Measurements from ENCODE around the gene FOXA2.

FOXA2 gene

GRCh38 chr20:22546344-22546743 lies 38.0 kb downstream of the FOXA2 start:
- TF ChIP-seq, protein P1, sequence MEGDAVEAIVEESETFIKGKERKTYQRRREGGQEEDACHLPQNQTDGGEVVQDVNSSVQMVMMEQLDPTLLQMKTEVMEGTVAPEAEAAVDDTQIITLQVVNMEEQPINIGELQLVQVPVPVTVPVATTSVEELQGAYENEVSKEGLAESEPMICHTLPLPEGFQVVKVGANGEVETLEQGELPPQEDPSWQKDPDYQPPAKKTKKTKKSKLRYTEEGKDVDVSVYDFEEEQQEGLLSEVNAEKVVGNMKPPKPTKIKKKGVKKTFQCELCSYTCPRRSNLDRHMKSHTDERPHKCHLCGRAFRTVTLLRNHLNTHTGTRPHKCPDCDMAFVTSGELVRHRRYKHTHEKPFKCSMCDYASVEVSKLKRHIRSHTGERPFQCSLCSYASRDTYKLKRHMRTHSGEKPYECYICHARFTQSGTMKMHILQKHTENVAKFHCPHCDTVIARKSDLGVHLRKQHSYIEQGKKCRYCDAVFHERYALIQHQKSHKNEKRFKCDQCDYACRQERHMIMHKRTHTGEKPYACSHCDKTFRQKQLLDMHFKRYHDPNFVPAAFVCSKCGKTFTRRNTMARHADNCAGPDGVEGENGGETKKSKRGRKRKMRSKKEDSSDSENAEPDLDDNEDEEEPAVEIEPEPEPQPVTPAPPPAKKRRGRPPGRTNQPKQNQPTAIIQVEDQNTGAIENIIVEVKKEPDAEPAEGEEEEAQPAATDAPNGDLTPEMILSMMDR (IDR thresholded peaks at IDR 0.05; ENCODE audit: extremely low read depth, missing control alignments): no peak
- DNase-seq (ENCODE audit: low spot score): no peak

GRCh38 chr20:22545045-22545444 lies 39.3 kb downstream of the FOXA2 start:
- TF ChIP-seq, protein P1 (IDR thresholded peaks at IDR 0.05; ENCODE audit: extremely low read depth, missing control alignments): no peak
- DNase-seq (ENCODE audit: low spot score): no peak

DNA sequence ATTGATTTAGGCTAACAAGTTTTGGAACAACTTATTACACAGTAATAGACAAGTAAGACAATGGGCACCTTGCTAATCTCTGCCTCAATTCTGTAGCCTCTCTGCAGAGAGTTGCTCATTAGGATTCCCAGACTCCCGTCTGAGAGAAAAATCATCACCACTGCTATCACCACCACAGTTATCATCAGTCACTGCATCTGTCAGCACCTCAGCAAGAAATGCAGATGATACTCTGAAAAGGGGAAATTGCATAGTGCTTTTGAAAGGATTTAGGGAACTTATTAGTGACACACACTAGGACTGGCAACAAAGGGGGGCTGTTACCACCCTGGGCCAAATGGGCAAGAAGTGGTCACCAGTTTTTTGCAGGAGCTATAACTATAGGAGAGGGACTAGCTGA lies 39.9 kb downstream of the FOXA2 start:
- DNase-seq (ENCODE audit: low spot score): no peak
- TF ChIP-seq, protein P1 (IDR thresholded peaks at IDR 0.05; ENCODE audit: extremely low read depth, missing control alignments): no peak

DNA sequence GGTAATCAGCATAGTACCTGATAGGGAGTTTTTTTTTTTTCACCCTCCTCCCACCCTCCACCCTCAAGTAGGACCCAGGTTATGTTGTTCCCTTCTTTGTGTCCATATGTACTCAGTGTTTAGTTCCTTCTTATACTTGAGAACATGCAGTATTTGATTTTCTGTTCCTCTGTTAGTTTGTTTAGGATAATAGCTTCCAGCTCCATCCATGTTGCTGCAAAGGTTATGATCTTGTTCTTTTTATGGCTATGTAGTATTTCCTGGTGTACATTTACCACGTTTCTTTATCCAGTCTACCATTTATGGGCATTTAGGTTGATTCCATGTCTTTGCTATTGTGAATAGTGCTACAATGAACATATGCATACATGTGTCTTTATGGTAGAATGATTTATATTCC lies 41.9 kb downstream of the FOXA2 start:
- TF ChIP-seq, protein P1 (IDR thresholded peaks at IDR 0.05; ENCODE audit: extremely low read depth, missing control alignments): no peak
- DNase-seq (ENCODE audit: low spot score): no peak

GRCh38 chr20:22540832-22541231 lies 43.5 kb downstream of the FOXA2 start:
- DNase-seq (ENCODE audit: low spot score): no peak
- TF ChIP-seq, protein P1 (IDR thresholded peaks at IDR 0.05; ENCODE audit: extremely low read depth, missing control alignments): no peak

DNA sequence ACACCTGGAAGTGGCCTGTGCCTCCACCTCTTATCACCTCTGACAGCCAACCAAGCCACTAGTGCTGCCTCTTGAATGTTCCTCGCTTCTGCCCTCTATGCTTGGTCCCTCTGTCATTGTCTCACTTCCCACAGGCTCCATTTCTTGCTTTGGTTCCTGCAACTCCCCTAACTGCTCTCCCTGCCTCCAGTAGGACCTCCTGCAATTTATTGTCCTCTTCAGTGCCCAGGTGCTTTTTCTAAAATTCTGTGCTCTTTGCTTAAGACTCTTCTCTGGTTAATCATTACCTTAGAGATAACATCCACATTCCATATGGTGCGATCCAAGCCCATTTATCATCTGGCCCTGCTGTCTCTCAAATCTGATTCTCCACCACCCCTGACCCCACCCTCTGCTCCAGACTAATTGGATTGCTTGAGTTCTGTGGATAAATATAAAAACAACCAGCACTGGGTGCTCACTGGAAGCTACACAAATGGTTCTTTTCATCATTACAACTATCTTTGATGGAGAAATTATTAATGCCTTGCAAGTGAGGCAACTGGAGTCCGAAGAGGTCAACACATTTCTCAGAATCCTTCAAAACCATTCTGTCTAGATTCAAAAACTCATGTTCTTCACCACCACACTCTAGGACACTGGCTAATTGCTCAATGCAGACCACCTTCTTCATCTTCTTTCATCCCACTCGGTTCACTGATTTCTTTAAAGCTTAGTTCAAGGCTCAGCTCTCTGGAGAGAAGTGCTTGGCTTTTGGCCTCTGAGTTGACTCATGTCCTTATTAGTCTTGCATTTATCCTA lies 47.2 kb downstream of the FOXA2 start:
- TF ChIP-seq, protein P1 (IDR thresholded peaks at IDR 0.05; ENCODE audit: extremely low read depth, missing control alignments): no peak
- no peak for DNase-seq (ENCODE audit: low spot score)

- TF ChIP-seq, protein P1 (IDR thresholded peaks at IDR 0.05; ENCODE audit: extremely low read depth, missing control alignments): no peak
- DNase-seq (ENCODE audit: low spot score): no peak
These were observed 48.1 kb downstream of the FOXA2 start for GRCh38 chr20:22536141-22536828.
